ENCODE measurements around the gene OR6P1.

DNA sequence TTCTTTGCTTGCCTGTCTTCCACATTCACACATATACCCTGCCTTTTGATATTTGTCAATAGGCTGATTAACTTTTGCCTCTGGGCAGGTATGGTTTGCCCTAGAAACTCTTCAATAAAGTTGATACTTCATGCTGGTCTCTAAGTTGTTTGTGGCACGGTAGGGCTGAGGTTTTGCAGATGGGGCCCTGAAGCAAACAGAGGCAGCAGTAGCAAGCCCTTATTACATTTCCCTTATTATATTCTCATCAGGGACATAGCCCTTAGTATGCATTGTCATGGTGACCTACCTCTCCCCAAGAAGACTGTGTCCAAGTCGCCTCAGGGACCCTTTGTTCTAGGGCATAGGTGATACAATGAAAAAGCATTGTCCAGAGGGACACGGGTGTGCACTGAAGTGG is at the start of gene OR6P1:
- TF ChIP-seq EZH2 (IDR thresholded peaks at IDR 0.05; ENCODE audit: insufficient read depth, poor library complexity, severe bottlenecking), result no peak
- TF ChIP-seq EZH2phosphoT487 (IDR thresholded peaks at IDR 0.05; ENCODE audit: insufficient read depth, low read depth), result no peak
